Retinal pigment epithelial cell (primary cell): ENCODE results near the gene GARNL3.
A peak's percentile ranks its signal among the peaks of the same experiment; 100 is the strongest.

Source experiments
- DNase-seq: peaks from one replicate; pipeline ENCODE4 v3.0.0-alpha.2; 2010; ENCODE audit warnings: low read depth
- H3K4me3 ChIP-seq: 2 replicates; pipeline ENCODE4 v1.5.1; 2011; ENCODE audit warnings: mild to moderate bottlenecking, low read length, control low read depth, moderate library complexity
- CTCF ChIP-seq: conservative IDR thresholded peaks from 2 replicates; pipeline ENCODE4 v1.5.1; 2011; ENCODE audit warnings: low read depth, low read length, control low read depth, inconsistent platforms

The GARNL3 gene

DNA sequence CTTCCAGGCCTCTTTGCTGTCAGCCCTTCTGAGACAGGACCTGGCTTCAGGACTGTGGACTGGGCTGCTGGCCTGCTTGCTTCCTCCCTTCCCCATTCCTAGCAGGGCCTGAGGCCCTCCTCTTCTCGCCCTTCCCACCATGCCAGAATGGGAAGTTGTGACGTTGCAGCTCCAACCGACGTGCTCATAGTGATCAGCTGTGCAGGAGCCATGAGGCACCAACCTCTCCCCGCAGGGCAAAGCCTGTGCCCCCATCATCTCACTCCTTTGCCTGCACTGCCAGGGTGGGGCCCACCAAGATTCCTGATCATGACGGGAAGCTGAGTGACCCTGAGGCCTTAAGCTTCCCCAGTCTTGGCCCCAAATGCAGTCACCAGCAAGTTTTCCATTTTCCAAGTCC lies 45.1 kb upstream of the GARNL3 start:
- no peak overlapping the region for H3K4me3 ChIP-seq
- no peak for TF ChIP-seq CTCF

GRCh38 chr9:127221695-127222094 lies 42.9 kb upstream of the GARNL3 start:
- no peak overlapping the region for H3K4me3 ChIP-seq
- no peak for DNase-seq
- no peak for TF ChIP-seq CTCF

More for the DNA sequence above, 45.1 kb upstream of the GARNL3 start:
- DNase-seq, result no peak

DNA sequence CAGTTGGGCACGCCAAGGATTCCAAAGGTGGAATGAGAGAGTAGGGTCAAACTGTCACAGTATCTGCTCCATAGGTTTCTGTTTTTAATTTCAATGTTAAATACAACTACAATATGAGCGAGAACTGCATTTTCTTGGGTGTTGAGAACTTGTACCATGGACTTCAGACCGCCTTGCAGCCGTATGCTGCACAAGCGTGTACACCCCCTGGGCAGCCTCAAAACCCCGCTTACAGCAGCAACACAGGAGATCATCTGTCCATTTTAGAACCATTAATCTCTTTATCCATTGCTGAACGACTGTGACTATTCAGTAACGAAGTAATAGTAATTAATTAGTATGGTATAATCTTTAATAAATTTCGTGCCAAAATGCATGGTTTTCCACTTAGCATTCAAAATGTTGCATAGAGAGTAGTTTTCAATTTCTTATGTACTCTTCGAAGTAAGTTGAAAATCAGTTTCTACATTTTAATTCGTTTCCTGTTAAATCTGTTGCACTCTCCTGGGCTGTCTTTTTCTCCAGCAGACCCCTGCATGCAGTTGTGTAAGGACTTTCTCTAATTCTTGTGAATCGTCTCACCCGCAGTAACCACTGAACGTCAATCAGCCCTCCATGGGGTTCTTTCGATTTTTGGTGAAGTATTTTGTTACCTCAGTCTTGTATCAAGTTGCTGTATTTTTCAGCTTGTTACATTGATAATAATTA lies 42.0 kb upstream of the GARNL3 start:
- no peak overlapping the region for H3K4me3 ChIP-seq
- no peak for TF ChIP-seq CTCF
- DNase-seq, result no peak

DNA sequence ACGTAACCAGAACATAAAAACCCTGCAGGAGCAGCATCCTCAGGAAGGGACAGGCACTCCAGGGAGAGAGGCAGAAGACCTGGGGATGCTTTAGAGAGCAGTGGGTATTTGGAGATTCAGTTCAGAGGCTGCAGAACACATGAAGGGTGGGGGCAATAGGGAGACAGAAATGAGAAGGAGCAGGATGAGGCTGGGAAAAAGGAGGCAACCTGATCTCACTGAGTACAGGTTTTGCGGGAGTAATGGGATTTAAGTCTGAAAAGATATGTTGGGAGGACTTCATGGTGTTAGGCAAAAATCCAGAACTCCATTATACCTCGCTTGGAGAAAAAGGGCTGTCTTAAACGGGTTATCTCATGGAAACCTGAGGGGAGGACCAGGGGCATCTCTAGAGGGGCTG lies 41.3 kb upstream of the GARNL3 start:
- no peak overlapping the region for H3K4me3 ChIP-seq
- no peak for DNase-seq

DNA sequence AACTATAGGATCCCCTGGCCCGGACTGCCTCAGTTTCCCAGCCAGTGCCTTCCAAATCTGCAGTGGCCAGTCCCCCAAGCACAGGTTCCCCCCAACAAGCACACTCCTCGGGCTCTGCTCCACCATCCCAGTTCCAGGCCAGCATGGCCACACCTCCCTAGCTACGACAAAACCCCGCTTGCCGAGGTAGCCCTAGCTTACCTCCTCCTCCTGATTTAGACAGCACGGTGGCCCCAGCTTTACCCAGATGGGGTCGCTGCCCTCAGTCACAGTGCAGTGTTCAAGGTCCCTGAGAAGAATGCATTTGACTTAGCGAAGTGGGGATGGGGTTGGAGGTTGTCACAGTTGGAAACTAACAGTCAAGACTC lies 40.8 kb upstream of the GARNL3 start:
- TF ChIP-seq CTCF, result peak; percentile 31
- H3K4me3 ChIP-seq, result peak overlapping the region; percentile 33
- DNase-seq, result no peak

More for the DNA sequence above, 41.3 kb upstream of the GARNL3 start:
- no peak for TF ChIP-seq CTCF

DNA sequence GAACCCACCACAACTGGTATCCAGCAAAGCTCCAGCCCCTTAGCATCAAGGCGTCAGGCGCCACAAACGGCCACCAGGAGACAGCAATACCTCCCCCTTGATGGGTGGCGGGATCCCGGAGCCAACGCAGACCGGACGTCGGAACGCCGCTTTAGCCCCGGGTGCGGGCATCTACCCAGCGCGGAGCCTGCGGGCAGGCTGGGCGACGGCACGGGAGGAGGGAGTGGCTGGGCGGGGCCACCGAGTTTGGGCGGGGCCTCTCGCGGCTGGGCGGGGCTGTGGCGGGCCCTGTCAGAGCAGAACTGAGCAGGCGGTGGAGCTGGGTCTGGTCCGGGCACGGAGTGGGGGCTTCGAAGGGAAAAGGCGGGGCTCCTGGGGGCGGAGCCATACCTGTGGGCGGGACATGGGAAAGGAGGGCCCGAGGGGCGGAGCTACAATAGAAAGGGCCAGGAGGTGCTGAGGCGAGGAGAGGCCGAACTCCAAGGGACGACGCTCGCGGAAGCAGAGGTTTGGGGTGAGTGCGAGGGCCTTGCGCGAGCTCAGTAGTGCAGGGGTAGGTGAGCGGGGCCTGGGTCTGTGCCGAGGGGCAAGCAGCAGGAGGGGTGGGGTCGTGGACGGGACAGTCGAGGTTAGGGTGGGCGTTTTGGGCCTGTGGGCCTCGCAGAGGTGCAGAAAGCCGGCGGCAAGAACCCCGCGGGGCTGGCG lies 40.2 kb upstream of the GARNL3 start:
- DNase-seq, result no peak
- no peak for TF ChIP-seq CTCF
- H3K4me3 ChIP-seq, result peak overlapping the region; percentile 58
